ENCODE measurements around the gene TBC1D23.

The TBC1D23 gene

GRCh38 chr3:100295089-100295488 is 34.3 kb downstream of the TBC1D23 start:
- H3K4me3 ChIP-seq (ENCODE audit: insufficient read depth, low read depth, low read length), result no peak overlapping the region
- 90 to 91% methylated on average over 1 of the region's 1 CpG for WGBS, 2 experiments
- no peaks in the 10 kb centered on the region for H3K4me1 ChIP-seq (ENCODE audit: control insufficient read depth, insufficient read depth, low read length)
- no peak overlapping the region for H3K27ac ChIP-seq (ENCODE audit: insufficient read depth, low read depth, low read length, poor library complexity, severe bottlenecking)
- H3K36me3 ChIP-seq (ENCODE audit: control insufficient read depth, insufficient read depth, low read length), result no peaks in the 10 kb centered on the region
- H3K9me3 ChIP-seq (ENCODE audit: control insufficient read depth, low read length), result no peaks in the 10 kb centered on the region
- H3K27me3 ChIP-seq (ENCODE audit: control insufficient read depth, insufficient read depth, low read length, poor library complexity, severe bottlenecking), result no peaks in the 10 kb centered on the region

- Histone ChIP-seq H3K4me1 (ENCODE audit: control insufficient read depth, insufficient read depth, low read length) (no peaks in the 10 kb centered on the region), H3K9me3 (ENCODE audit: control insufficient read depth, low read length) (no peaks in the 10 kb centered on the region), H3K36me3 (ENCODE audit: control insufficient read depth, insufficient read depth, low read length) (no peaks in the 10 kb centered on the region), H3K4me3 (ENCODE audit: insufficient read depth, low read depth, low read length) (no peak overlapping the region), H3K27me3 (ENCODE audit: control insufficient read depth, insufficient read depth, low read length, poor library complexity, severe bottlenecking) (no peaks in the 10 kb centered on the region), H3K27ac (ENCODE audit: insufficient read depth, low read depth, low read length, poor library complexity, severe bottlenecking) (no peak overlapping the region)
- 94 to 100% methylated on average over 2 of the region's 2 CpGs for WGBS, 2 experiments
These were observed 37.0 kb downstream of the TBC1D23 start for GRCh38 chr3:100297784-100298183.

GRCh38 chr3:100299016-100299415 is 38.2 kb downstream of the TBC1D23 start:
- Histone ChIP-seq H3K4me3 (ENCODE audit: insufficient read depth, low read depth, low read length) (no peak overlapping the region), H3K27ac (ENCODE audit: insufficient read depth, low read depth, low read length, poor library complexity, severe bottlenecking) (no peak overlapping the region), H3K27me3 (ENCODE audit: control insufficient read depth, insufficient read depth, low read length, poor library complexity, severe bottlenecking) (no peaks in the 10 kb centered on the region), H3K4me1 (ENCODE audit: control insufficient read depth, insufficient read depth, low read length) (no peaks in the 10 kb centered on the region), H3K9me3 (ENCODE audit: control insufficient read depth, low read length) (no peaks in the 10 kb centered on the region), H3K36me3 (ENCODE audit: control insufficient read depth, insufficient read depth, low read length) (no peaks in the 10 kb centered on the region)
- WGBS, 2 experiments, result 96% methylated on average over 4 of the region's 4 CpGs

- Histone ChIP-seq H3K27ac (ENCODE audit: insufficient read depth, low read depth, low read length, poor library complexity, severe bottlenecking) (no peak overlapping the region), H3K9me3 (ENCODE audit: control insufficient read depth, low read length) (no peaks in the 10 kb centered on the region), H3K27me3 (ENCODE audit: control insufficient read depth, insufficient read depth, low read length, poor library complexity, severe bottlenecking) (no peaks in the 10 kb centered on the region), H3K4me3 (ENCODE audit: insufficient read depth, low read depth, low read length) (no peak overlapping the region), H3K4me1 (ENCODE audit: control insufficient read depth, insufficient read depth, low read length) (no peaks in the 10 kb centered on the region), H3K36me3 (ENCODE audit: control insufficient read depth, insufficient read depth, low read length) (no peaks in the 10 kb centered on the region)
- WGBS, 2 experiments, result 94 to 100% methylated on average over 1 of the region's 1 CpG
These were observed 45.9 kb downstream of the TBC1D23 start for GRCh38 chr3:100306695-100307094.

- no peaks in the 10 kb centered on the region for H3K9me3 ChIP-seq (ENCODE audit: control insufficient read depth, low read length)
- 94 to 95% methylated on average over 3 of the region's 3 CpGs for WGBS, 2 experiments
- no peaks in the 10 kb centered on the region for H3K36me3 ChIP-seq (ENCODE audit: control insufficient read depth, insufficient read depth, low read length)
- no peak overlapping the region for H3K27ac ChIP-seq (ENCODE audit: insufficient read depth, low read depth, low read length, poor library complexity, severe bottlenecking)
- no peaks in the 10 kb centered on the region for H3K27me3 ChIP-seq (ENCODE audit: control insufficient read depth, insufficient read depth, low read length, poor library complexity, severe bottlenecking)
- no peaks in the 10 kb centered on the region for H3K4me1 ChIP-seq (ENCODE audit: control insufficient read depth, insufficient read depth, low read length)
- H3K4me3 ChIP-seq (ENCODE audit: insufficient read depth, low read depth, low read length), result no peak overlapping the region
These were observed 49.7 kb downstream of the TBC1D23 start for GRCh38 chr3:100310355-100310965.

GRCh38 chr3:100311011-100311410 is 50.2 kb downstream of the TBC1D23 start:
- 100% methylated on average over 1 of the region's 2 CpGs; no CpG with 5 or more reads in 1 of the 2 experiments for WGBS, 2 experiments
- H3K36me3 ChIP-seq (ENCODE audit: control insufficient read depth, insufficient read depth, low read length), result no peaks in the 10 kb centered on the region

GRCh38 chr3:100316641-100317069 is 55.9 kb downstream of the TBC1D23 start:
- H3K9me3 ChIP-seq (ENCODE audit: control insufficient read depth, low read length), result no peaks in the 10 kb centered on the region
- H3K4me3 ChIP-seq (ENCODE audit: insufficient read depth, low read depth, low read length), result no peak overlapping the region
- no peaks in the 10 kb centered on the region for H3K36me3 ChIP-seq (ENCODE audit: control insufficient read depth, insufficient read depth, low read length)
- H3K27ac ChIP-seq (ENCODE audit: insufficient read depth, low read depth, low read length, poor library complexity, severe bottlenecking), result no peak overlapping the region
- 77 to 87% methylated on average over 8 of the region's 8 CpGs for WGBS, 2 experiments
- H3K4me1 ChIP-seq (ENCODE audit: control insufficient read depth, insufficient read depth, low read length), result no peaks in the 10 kb centered on the region
- H3K27me3 ChIP-seq (ENCODE audit: control insufficient read depth, insufficient read depth, low read length, poor library complexity, severe bottlenecking), result no peaks in the 10 kb centered on the region

More at GRCh38 chr3:100311011-100311410, 50.2 kb downstream of the TBC1D23 start:
- Histone ChIP-seq H3K9me3 (ENCODE audit: control insufficient read depth, low read length) (no peaks in the 10 kb centered on the region), H3K4me1 (ENCODE audit: control insufficient read depth, insufficient read depth, low read length) (no peaks in the 10 kb centered on the region), H3K27ac (ENCODE audit: insufficient read depth, low read depth, low read length, poor library complexity, severe bottlenecking) (no peak overlapping the region), H3K27me3 (ENCODE audit: control insufficient read depth, insufficient read depth, low read length, poor library complexity, severe bottlenecking) (no peaks in the 10 kb centered on the region), H3K4me3 (ENCODE audit: insufficient read depth, low read depth, low read length) (no peak overlapping the region)

GRCh38 chr3:100317912-100318311 is 57.1 kb downstream of the TBC1D23 start:
- Histone ChIP-seq H3K4me3 (ENCODE audit: insufficient read depth, low read depth, low read length) (no peak overlapping the region), H3K4me1 (ENCODE audit: control insufficient read depth, insufficient read depth, low read length) (no peaks in the 10 kb centered on the region)
- 95% methylated on average over 2 of the region's 2 CpGs; no CpG with 5 or more reads in 1 of the 2 experiments for WGBS, 2 experiments

GRCh38 chr3:100319951-100320350 is 59.2 kb downstream of the TBC1D23 start:
- whole genome bisulfite sequencing, 2 experiments, result 100% methylated on average over 2 of the region's 2 CpGs
- Histone ChIP-seq H3K36me3 (ENCODE audit: control insufficient read depth, insufficient read depth, low read length) (no peaks in the 10 kb centered on the region), H3K4me1 (ENCODE audit: control insufficient read depth, insufficient read depth, low read length) (no peaks in the 10 kb centered on the region), H3K9me3 (ENCODE audit: control insufficient read depth, low read length) (no peaks in the 10 kb centered on the region), H3K27me3 (ENCODE audit: control insufficient read depth, insufficient read depth, low read length, poor library complexity, severe bottlenecking) (no peaks in the 10 kb centered on the region), H3K27ac (ENCODE audit: insufficient read depth, low read depth, low read length, poor library complexity, severe bottlenecking) (no peak overlapping the region), H3K4me3 (ENCODE audit: insufficient read depth, low read depth, low read length) (no peak overlapping the region)

More at GRCh38 chr3:100317912-100318311, 57.1 kb downstream of the TBC1D23 start:
- H3K27me3 ChIP-seq (ENCODE audit: control insufficient read depth, insufficient read depth, low read length, poor library complexity, severe bottlenecking), result no peaks in the 10 kb centered on the region
- H3K9me3 ChIP-seq (ENCODE audit: control insufficient read depth, low read length), result no peaks in the 10 kb centered on the region
- no peak overlapping the region for H3K27ac ChIP-seq (ENCODE audit: insufficient read depth, low read depth, low read length, poor library complexity, severe bottlenecking)
- no peaks in the 10 kb centered on the region for H3K36me3 ChIP-seq (ENCODE audit: control insufficient read depth, insufficient read depth, low read length)

GRCh38 chr3:100324044-100324443 is 63.3 kb downstream of the TBC1D23 start:
- H3K4me1 ChIP-seq (ENCODE audit: control insufficient read depth, insufficient read depth, low read length), result no peaks in the 10 kb centered on the region
- no peak overlapping the region for H3K4me3 ChIP-seq (ENCODE audit: insufficient read depth, low read depth, low read length)
- H3K27me3 ChIP-seq (ENCODE audit: control insufficient read depth, insufficient read depth, low read length, poor library complexity, severe bottlenecking), result no peaks in the 10 kb centered on the region
- H3K9me3 ChIP-seq (ENCODE audit: control insufficient read depth, low read length), result no peaks in the 10 kb centered on the region
- H3K36me3 ChIP-seq (ENCODE audit: control insufficient read depth, insufficient read depth, low read length), result no peaks in the 10 kb centered on the region
- H3K27ac ChIP-seq (ENCODE audit: insufficient read depth, low read depth, low read length, poor library complexity, severe bottlenecking), result no peak overlapping the region

- no peaks in the 10 kb centered on the region for H3K9me3 ChIP-seq (ENCODE audit: control insufficient read depth, low read length)
These were observed 65.0 kb downstream of the TBC1D23 start for GRCh38 chr3:100325827-100326226.

More at GRCh38 chr3:100325827-100326226, 65.0 kb downstream of the TBC1D23 start:
- no peak overlapping the region for H3K4me3 ChIP-seq (ENCODE audit: insufficient read depth, low read depth, low read length)
- no peaks in the 10 kb centered on the region for H3K36me3 ChIP-seq (ENCODE audit: control insufficient read depth, insufficient read depth, low read length)
- H3K27me3 ChIP-seq (ENCODE audit: control insufficient read depth, insufficient read depth, low read length, poor library complexity, severe bottlenecking), result no peaks in the 10 kb centered on the region
- H3K4me1 ChIP-seq (ENCODE audit: control insufficient read depth, insufficient read depth, low read length), result no peaks in the 10 kb centered on the region
- H3K27ac ChIP-seq (ENCODE audit: insufficient read depth, low read depth, low read length, poor library complexity, severe bottlenecking), result no peak overlapping the region

Measured in ectodermal cell (in vitro differentiated cells).